IMR-90 (cell line): Measurements from ENCODE around the gene ITCH.

ENCODE experiments used
- CEBPB ChIP-seq: IDR thresholded peaks from 2 replicates; pipeline ENCODE4 v1.6.1; 2012; ENCODE audit warnings: low read depth, low read length, improper control_type of control experiment
- FOS ChIP-seq: fragments of 150-350 bp; IDR thresholded peaks from 2 replicates; pipeline ENCODE4 v1.6.1; 2016; ENCODE audit warnings: low read depth, low read length
- MXI1 ChIP-seq: IDR thresholded peaks from 2 replicates; pipeline ENCODE4 v1.6.1; 2012; ENCODE audit warnings: low read depth, mild to moderate bottlenecking, low read length, moderate library complexity, borderline replicate concordance
- POLR2A ChIP-seq: IDR thresholded peaks from 2 replicates; pipeline ENCODE4 v1.6.1; 2012; ENCODE audit warnings: mild to moderate bottlenecking, low read depth, low read length
- RAD21 ChIP-seq: IDR thresholded peaks from 2 replicates; pipeline ENCODE4 v1.6.1; 2012; ENCODE audit warnings: low read length, improper control_type of control experiment
- RFX5 ChIP-seq: IDR thresholded peaks from 2 replicates; pipeline ENCODE4 v1.8.0; 2012; ENCODE audit warnings: low read depth, mild to moderate bottlenecking, low read length, moderate library complexity
- TF ChIP-seq, protein P1 (sequence below): conservative IDR thresholded peaks from 2 replicates; pipeline ENCODE4 v1.5.1; 2012; ENCODE audit warnings: mild to moderate bottlenecking, low read depth, low read length, improper control_type of control experiment
- TF ChIP-seq, protein P2 (sequence below): fragments of 150-350 bp; IDR thresholded peaks from 2 replicates; pipeline ENCODE4 v1.6.1; 2017; ENCODE audit warnings: mild to moderate bottlenecking, antibody characterized with exemption, low read length, low read depth

DNA sequence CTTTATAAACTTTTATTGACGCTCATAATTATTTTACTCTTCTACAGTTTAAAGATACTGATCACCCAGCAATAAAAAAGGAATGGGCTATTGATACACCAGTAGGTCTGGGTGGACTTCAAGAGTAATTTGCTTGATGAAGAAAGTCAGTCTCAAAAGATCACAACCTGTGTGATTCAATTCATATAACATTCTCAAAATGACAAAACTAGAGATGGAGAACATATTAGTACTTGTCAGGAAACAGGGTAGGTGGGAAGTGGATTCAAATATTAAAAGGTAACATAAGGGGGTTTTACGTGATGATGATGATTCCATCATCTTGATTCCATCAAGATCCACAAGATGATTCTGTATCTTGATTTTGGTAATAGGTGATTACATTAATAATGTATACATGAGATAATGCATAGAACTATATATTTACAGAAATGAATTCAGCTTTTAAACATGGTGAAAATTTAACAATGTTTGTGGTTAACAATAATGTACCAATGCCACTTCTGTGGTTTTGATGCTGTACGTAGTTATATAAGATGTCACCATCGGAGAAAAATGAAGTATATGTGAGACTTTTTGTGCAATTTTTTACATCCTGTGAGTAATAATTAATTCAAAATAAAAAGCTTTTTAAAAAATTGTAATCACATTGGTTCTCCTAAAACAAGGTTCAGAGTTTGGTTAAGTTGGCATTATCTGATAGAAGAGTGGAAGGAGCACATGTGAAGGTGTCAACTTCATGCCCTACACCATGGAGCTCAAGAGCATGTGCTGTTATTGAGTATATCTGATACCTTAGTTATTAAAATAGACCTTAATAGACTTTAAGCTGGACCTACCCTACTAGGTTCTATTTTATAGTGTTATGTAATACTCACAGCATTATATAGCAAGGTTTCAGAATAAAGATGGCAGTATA, 86.9 kb downstream of the ITCH start:
- TF ChIP-seq, protein P1, sequence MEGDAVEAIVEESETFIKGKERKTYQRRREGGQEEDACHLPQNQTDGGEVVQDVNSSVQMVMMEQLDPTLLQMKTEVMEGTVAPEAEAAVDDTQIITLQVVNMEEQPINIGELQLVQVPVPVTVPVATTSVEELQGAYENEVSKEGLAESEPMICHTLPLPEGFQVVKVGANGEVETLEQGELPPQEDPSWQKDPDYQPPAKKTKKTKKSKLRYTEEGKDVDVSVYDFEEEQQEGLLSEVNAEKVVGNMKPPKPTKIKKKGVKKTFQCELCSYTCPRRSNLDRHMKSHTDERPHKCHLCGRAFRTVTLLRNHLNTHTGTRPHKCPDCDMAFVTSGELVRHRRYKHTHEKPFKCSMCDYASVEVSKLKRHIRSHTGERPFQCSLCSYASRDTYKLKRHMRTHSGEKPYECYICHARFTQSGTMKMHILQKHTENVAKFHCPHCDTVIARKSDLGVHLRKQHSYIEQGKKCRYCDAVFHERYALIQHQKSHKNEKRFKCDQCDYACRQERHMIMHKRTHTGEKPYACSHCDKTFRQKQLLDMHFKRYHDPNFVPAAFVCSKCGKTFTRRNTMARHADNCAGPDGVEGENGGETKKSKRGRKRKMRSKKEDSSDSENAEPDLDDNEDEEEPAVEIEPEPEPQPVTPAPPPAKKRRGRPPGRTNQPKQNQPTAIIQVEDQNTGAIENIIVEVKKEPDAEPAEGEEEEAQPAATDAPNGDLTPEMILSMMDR = no peak
- TF ChIP-seq RAD21 = no peak
- no peak for TF ChIP-seq POLR2A
- TF ChIP-seq, protein P2, sequence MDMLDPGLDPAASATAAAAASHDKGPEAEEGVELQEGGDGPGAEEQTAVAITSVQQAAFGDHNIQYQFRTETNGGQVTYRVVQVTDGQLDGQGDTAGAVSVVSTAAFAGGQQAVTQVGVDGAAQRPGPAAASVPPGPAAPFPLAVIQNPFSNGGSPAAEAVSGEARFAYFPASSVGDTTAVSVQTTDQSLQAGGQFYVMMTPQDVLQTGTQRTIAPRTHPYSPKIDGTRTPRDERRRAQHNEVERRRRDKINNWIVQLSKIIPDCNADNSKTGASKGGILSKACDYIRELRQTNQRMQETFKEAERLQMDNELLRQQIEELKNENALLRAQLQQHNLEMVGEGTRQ = no peak
- no peak for TF ChIP-seq MXI1
- TF ChIP-seq CEBPB = no peak
- TF ChIP-seq FOS = no peak
- TF ChIP-seq RFX5 = no peak
